Loucy (cell line): ENCODE measurements around the gene CCDC57.

ENCODE experiments used
- CTCF ChIP-seq: fragments of 200-600 bp; sonication (generic); conservative IDR thresholded peaks from 2 replicates; pipeline ENCODE4 v1.5.1; 2014; ENCODE audit warnings: mild to moderate bottlenecking, antibody characterized with exemption, low read length
- EZH2phosphoT487 ChIP-seq: fragments of 200-600 bp; IDR thresholded peaks from 2 replicates; pipeline ENCODE4 v1.6.1; 2018; ENCODE audit warnings: antibody characterized with exemption, mild to moderate bottlenecking, moderate library complexity, borderline replicate concordance

DNA sequence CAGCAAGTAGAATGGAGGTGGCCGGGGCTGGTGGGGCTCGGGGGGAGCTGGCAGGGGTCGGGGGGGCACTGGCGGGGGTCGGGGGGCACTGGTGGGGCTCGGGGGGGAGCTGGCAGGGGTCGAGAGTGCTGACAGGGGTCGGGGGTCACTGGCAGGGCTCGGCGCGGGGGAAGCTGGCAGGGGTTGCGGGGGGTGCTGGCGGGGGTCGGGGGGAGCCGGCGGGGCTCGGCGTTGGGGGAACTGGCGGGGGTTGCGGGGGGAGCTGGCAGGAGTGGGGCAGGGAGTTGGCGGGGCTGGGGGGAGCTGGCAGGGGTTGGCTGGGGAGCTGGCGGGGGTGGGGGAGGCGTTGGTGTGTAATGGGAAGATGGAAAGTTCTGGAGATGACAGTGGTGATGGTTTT, 25.1 kb downstream of the CCDC57 start:
- no peak for TF ChIP-seq EZH2phosphoT487
- no peak for TF ChIP-seq CTCF
